Measurements from ENCODE around the gene CD163L1. TPM values are rescaled to one million over a fixed set of nuclear protein-coding genes. Genes with fewer than 3 reads are reported as not detected.

The CD163L1 gene
- total and polyA plus RNA-seq, 2 of the 8 experiments (the other 6 are each of a cell fraction or from before 2014, with no cell fraction given), result 0.11 to 0.22 TPM

DNA sequence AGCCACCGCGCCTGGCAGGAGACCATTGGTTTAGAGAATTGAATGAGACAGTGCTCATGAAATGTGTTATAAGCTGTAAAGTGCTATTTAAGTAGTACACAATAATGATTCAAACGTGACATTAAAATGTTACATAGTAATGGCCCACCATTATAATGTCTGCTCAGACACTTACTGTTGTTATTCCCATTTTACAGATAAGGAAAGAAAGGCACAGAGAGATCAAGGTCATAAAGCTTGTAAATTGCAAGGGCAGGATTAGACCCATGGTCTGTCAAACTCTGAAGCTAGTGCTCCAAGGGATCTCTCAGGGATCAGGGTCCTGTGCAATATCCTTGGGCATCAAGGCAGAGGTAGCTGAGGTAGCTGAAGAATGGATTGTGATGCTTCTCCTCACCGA is 133.9 kb downstream of the CD163L1 start:
- Histone ChIP-seq H3K79me2 (ENCODE audit: control insufficient read depth in 1 of 2, insufficient read depth in 2 of 2, low read length in 2 of 2) (no peaks in the 10 kb centered on the region), H4K5ac (ENCODE audit: insufficient read length, low read depth, low read length) (no peak overlapping the region), H4K20me1 (replicated peaks in 1 of 2; ENCODE audit: control insufficient read depth in 1 of 2, insufficient read depth in 2 of 2, low read length in 2 of 2) (no peaks in the 10 kb centered on the region), H2BK20ac (ENCODE audit: low read length) (no peak overlapping the region), H3K4ac (replicated peaks; ENCODE audit: insufficient read length, low read depth, low read length) (no peak overlapping the region), H3K79me1 (ENCODE audit: low read depth, low read length) (no peaks in the 10 kb centered on the region), H2BK5ac (ENCODE audit: low read depth, low read length) (no peak overlapping the region), H3K4me2 (ENCODE audit: insufficient read depth in 1 of 2, low read depth in 2 of 2, low read length in 2 of 2) (no peak overlapping the region), H3K14ac (ENCODE audit: insufficient read length) (no peak overlapping the region), H3K23me2 (ENCODE audit: low read depth, low read length) (no peaks in the 10 kb centered on the region), H3K36me3 (ENCODE audit: control insufficient read depth in 2 of 4, insufficient read depth in 4 of 4, low read length in 3 of 4) (no peaks in the 10 kb centered on the region), H3K23ac (ENCODE audit: insufficient read length) (no peak overlapping the region), H2BK12ac (ENCODE audit: low read depth, low read length) (no peak overlapping the region), H3K56ac (replicated peaks; ENCODE audit: insufficient read length, low read depth, low read length) (no peak overlapping the region), H4K91ac (replicated peaks; ENCODE audit: insufficient read length, low read length) (no peak overlapping the region), H3K27me3 (replicated peaks in 1 of 4; ENCODE audit: control insufficient read depth in 3 of 4, extremely low read depth in 1 of 4, insufficient read depth in 3 of 4, low read length in 3 of 4) (no peaks in the 10 kb centered on the region), H2BK15ac (ENCODE audit: low read length) (no peak overlapping the region), H3K4me3 (ENCODE audit: extremely low read depth in 1 of 4, insufficient read depth in 2 of 4, low read depth in 3 of 4, low read length in 4 of 4) (no peak overlapping the region), H3K18ac (ENCODE audit: extremely low read depth, low read length) (no peak overlapping the region), H2AK5ac (ENCODE audit: low read depth, low read length) (no peak overlapping the region), H2BK120ac (replicated peaks; ENCODE audit: low read depth, low read length) (no peak overlapping the region), H3K9me3 (ENCODE audit: insufficient read depth in 2 of 2, low read depth in 1 of 2, low read length in 1 of 2) (no peaks in the 10 kb centered on the region), H4K8ac (ENCODE audit: extremely low read depth, insufficient read depth, low read length) (no peak overlapping the region), H3K27ac (ENCODE audit: low read depth, low read length) (no peak overlapping the region), H3K9ac (replicated peaks in 1 of 4; ENCODE audit: extremely low read depth in 1 of 4, low read depth in 3 of 4, low read length in 3 of 4) (no peak overlapping the region), H2AFZ (ENCODE audit: low read length) (no peak overlapping the region), H3K4me1 (replicated peaks in 1 of 4; ENCODE audit: control insufficient read depth in 3 of 4, insufficient read depth in 4 of 4, low read length in 3 of 4) (no peaks in the 10 kb centered on the region)
- 89% methylated on average over 4 of the region's 4 CpGs; no CpG with 5 or more reads in 1 of the 2 experiments for WGBS, 2 experiments (ENCODE audit: extremely low coverage in 1 of 2, insufficient coverage in 1 of 2, insufficient read length in 1 of 2, insufficient replicate concordance in 2 of 2, low coverage in 1 of 2, low lambda C conversion rate in 2 of 2, missing lambda C conversion rate in 1 of 2)
- CTCF ChIA-PET (ENCODE audit: partially characterized antibody), result no interaction called here
- POLR2A ChIA-PET (ENCODE audit: partially characterized antibody), result no interaction called here
- DNase-seq (ENCODE audit: low read depth in 1 of 2, low spot score in 2 of 2) (no peak), FAIRE-seq (no peak)
- no peak for TF ChIP-seq CBX5 (IDR thresholded peaks at IDR 0.05; ENCODE audit: low read depth, low read length)
- no peak for TF ChIP-seq TBP (IDR thresholded peaks at IDR 0.05; ENCODE audit: low read depth, low read length)
- no peak for TF ChIP-seq POLR2AphosphoS5 (IDR thresholded peaks at IDR 0.05; ENCODE audit: low read depth, low read length)
- no peak for TF ChIP-seq KDM5A (IDR thresholded peaks at IDR 0.05; ENCODE audit: low read length)
- no peak for TF ChIP-seq FOSL1 (IDR thresholded peaks at IDR 0.05; ENCODE audit: insufficient read depth, low read depth, low read length)
- TF ChIP-seq CTBP2 (IDR thresholded peaks at IDR 0.05; ENCODE audit: borderline replicate concordance, insufficient read depth, insufficient read length, low read length), result no peak
- no peak for TF ChIP-seq JUND (IDR thresholded peaks at IDR 0.05; ENCODE audit: low read length)
- TF ChIP-seq SIX5 (IDR thresholded peaks at IDR 0.05; ENCODE audit: low read depth, low read length), result no peak
- TF ChIP-seq SP4 (IDR thresholded peaks at IDR 0.05; ENCODE audit: low read length), result no peak
- no peak for TF ChIP-seq YY1 (IDR thresholded peaks at IDR 0.05; ENCODE audit: low read depth, low read length)
- no peak for TF ChIP-seq EZH2 (IDR thresholded peaks at IDR 0.05; ENCODE audit: low read depth, low read length, severe bottlenecking)
- no peak for TF ChIP-seq HDAC2 (IDR thresholded peaks at IDR 0.05; ENCODE audit: borderline replicate concordance in 1 of 2, low read depth in 2 of 2, low read length in 2 of 2)
- TF ChIP-seq NANOG (IDR thresholded peaks at IDR 0.05; ENCODE audit: insufficient read depth, low read depth, low read length, poor library complexity, severe bottlenecking), result no peak
- no peak for TF ChIP-seq SAP30 (IDR thresholded peaks at IDR 0.05; ENCODE audit: insufficient read depth, insufficient replicate concordance, low read length)
- no peak for TF ChIP-seq GTF2F1 (IDR thresholded peaks at IDR 0.05; ENCODE audit: borderline replicate concordance, low read depth, low read length)
